GM21526 (cell line): ENCODE results near the gene APOL4.
"Not testable (repeated sequence)": the region's sequence is repeated elsewhere in the genome, so short reads cannot be mapped to it uniquely, and the experiment has no call there.

Source experiments
- ATAC-seq: cut with Tn5 transposase; IDR thresholded peaks from one replicate; pipeline ENCODE4 v1.9.1; 2021; ENCODE audit warnings: moderate library complexity; ENCODE audit not compliant: unreplicated experiment, low FRiP score

The APOL4 gene

GRCh38 chr22:36232715-36233401, 31.2 kb upstream of the APOL4 start:
- no peak for ATAC-seq

DNA sequence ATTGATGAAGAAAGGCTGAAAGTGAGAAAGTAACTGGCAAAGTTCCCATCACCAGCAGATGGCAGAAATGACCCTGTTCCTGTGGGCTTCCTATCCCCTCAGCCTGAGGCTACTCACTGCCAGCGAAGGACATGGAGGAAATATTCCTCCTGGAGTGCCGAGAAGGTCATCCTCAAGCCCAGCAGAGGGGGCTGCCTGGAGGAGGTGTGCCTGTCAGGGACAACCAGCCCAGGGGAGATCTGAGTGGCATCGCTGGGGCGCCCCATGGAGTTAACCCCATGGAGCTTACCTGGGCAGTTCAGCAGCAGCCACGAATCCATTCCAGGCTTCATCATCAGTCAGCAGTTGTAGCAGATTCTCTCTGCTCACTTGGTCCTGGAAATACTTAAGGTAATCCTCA, 29.4 kb upstream of the APOL4 start:
- ATAC-seq = not testable (repeated sequence)

DNA sequence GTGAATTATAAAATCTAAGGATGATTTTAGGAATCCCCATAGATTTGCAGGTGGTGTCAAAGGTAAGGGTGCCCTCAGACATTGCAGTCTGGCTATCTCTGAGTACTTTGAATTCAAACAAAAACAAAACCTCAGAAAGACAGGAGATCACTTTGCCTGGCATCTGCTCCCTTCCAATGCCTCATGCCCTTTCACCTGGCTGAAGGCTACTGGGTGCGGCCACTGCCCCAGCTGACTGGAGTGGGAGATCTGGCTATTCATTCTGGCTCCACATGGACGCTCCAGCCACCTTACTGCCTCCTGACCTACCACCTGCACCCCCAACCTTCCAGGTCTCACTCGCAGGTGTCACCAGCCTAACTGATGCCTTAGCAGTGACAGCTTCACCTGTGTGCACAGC, 28.0 kb upstream of the APOL4 start:
- ATAC-seq = not testable (repeated sequence)

- no peak for ATAC-seq
Observed at GRCh38 chr22:36228944-36229343, 27.3 kb upstream of the APOL4 start.

DNA sequence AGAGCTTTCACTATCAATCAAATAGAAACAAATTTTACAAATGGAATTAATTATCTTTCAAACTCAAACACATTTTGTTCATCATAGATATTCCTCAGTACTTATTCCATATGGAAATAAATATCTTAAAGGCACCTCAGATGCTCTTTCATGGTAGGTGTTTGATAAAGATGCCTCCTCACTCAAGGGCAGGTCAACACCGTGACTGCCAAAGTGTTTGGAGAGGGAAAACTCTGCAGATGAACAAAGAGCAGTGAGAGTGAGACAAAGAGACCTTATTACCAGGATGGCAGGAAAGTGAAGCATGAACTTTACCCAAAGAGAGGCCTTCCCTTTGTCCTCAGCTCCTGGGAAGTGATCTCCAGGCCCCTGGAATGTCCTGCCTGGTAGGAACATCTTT, 26.8 kb upstream of the APOL4 start:
- not testable (repeated sequence) for ATAC-seq

- ATAC-seq = no peak
Observed at GRCh38 chr22:36227806-36228205, 26.2 kb upstream of the APOL4 start.

GRCh38 chr22:36227396-36227795, 25.8 kb upstream of the APOL4 start:
- no peak for ATAC-seq

DNA sequence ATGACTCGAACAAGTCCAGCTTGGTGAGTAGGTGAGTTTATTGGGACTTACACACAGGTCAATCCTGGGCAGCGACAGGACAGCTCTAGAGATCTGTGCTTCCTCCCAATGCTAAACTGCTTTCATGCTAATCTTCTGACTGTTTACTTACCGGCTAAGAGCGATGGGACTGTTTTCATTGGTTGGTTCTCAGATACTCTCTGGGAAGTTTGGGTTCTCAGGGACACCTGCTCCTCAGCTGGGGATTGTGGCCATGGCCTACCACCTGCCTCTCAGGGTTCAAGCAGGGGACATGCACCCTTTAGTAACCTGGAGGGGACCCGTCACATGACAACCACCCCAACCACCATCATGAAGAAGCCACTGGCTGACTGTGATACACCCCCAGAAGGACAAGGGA, 24.6 kb upstream of the APOL4 start:
- no peak for ATAC-seq

- ATAC-seq = no peak
Observed at GRCh38 chr22:36225333-36225922, 23.8 kb upstream of the APOL4 start.

DNA sequence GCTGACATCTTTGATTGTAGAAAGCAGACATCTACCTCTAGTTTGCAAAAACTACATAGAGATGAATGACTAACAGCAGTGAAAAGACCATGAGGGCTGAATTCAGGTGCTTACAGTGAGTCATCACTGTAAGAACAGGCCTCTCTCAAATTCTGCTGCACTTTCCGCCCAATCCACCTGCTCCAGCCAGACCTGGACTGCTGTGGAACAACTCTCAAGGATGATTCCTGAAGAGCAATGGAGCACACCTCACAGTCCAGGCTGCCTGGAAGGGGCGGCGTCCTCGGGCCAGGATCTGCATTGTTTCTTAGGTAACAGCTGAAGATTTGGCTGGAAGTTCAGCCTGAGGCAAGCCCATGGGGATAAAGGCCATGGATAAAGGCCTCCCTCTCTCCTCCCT, 22.6 kb upstream of the APOL4 start:
- no peak for ATAC-seq

GRCh38 chr22:36223504-36223903, 21.9 kb upstream of the APOL4 start:
- ATAC-seq = no peak

DNA sequence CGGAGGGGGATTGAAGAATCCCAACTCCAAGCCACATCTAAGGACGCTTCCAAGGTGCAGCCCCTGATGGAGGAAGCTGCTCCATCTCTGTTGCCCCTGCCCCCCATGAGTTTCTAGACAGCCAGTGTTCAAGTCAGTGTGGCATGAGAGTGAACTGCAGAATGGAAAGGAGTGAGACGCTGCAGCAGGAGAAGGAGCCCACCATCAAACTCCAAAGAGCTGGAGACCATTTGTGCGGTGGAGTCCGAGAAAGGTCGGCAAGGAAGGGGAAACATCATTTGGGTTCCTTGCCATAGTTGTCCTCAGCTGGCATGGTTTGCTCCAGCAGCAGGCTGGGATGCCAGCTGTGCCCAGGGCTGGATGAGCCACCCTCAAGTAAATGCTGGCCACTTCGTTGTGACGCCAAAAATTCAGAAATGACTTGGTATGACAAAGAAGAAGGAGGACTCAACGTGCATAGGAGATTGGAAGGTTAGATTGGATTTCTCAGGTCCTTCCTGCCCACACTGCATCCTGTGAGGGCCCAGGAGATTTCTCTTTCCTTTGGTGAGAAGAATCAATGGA, 21.4 kb upstream of the APOL4 start:
- no peak for ATAC-seq

- ATAC-seq = no peak
Observed at GRCh38 chr22:36221799-36222751, 20.5 kb upstream of the APOL4 start.

GRCh38 chr22:36220451-36220921, 18.9 kb upstream of the APOL4 start:
- ATAC-seq = no peak

DNA sequence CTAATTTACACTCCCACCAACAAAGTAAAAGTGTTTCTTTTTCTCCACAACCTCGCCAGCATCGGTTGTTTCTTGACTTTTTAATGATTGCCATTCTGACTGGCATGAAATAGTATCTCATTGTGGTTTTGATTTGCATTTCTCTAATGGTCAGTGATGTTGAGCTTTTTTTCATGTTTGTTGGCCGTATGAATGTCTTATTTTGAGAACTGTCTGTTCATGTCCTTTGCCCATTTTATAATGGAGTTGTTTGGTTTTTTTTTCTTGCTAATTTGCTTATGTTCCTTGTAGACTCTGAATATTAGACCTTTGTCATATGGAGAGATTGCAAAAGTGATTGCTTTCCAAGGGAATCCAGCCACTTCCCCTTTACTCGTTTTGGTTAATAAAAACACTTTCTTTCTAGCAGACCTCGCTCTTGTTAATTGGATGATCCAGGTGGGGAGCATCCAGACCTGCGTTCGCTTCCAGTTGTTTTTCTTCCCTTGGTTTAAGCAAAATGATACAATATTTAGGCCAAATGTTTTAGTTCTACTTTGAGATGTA, 17.1 kb upstream of the APOL4 start:
- no peak for ATAC-seq

DNA sequence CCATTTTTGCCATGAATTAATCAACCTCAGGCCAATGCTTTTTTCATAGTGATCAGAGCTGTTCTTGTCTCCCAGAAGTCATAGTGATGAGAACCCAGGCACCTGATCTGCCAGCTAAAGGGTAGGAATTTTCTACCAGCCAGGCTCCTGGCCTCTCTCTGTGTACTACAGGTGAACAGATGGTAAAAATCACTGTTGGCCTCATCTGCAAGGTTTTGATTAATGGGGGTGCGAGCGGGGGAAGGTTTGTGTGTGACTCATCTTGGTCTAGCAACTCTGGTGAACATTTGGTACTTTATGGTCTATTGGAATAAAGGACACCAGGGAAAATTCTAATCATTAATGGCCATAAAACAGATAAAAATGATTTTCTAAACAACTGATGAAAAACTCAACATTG, 14.4 kb upstream of the APOL4 start:
- no peak for ATAC-seq

DNA sequence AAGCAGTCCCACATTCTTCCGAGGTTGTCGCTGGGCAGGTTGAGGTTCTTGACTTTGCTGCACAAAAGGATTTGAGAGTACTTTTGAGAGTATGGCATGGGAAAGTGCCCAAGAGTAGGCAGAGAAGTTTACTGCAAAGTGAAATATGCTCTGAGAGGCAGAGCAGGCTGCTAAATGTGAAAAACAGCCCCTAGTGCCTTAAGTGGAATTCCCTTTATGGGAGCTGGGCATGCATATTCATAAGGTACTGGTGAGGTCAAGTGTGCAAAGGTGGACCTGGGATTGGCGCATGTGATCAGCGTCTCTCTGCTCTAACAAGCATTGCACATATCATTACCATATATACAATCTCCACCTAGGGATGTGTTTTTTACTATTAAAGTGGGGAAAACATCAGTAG, 12.0 kb upstream of the APOL4 start:
- ATAC-seq = no peak

GRCh38 chr22:36212901-36213300, 11.3 kb upstream of the APOL4 start:
- ATAC-seq = no peak

- ATAC-seq = no peak
Observed at GRCh38 chr22:36211237-36211861, 9.7 kb upstream of the APOL4 start.

- ATAC-seq = no peak
Observed at GRCh38 chr22:36210224-36210623, 8.6 kb upstream of the APOL4 start.
